Hippocampal formation (tissue), 2 donors: ENCODE measurements around the gene THOC6.
A peak's percentile ranks its signal among the peaks of the same experiment; 100 is the strongest.
"Not testable (repeated sequence)": the region's sequence is repeated elsewhere in the genome, so short reads cannot be mapped to it uniquely, and the experiment has no call there.

Experiments
- DNase-seq, 2 donors: peaks; one replicate each; lab custom pipeline; 2025; lab: John Stamatoyannopoulos, UW

The THOC6 gene

GRCh38 chr16:3054965-3055733 is 31.3 kb downstream of the THOC6 start:
- no peak for DNase-seq

- not testable (repeated sequence) for DNase-seq
Measured at GRCh38 chr16:3055734-3056115, 31.9 kb downstream of the THOC6 start.

- no peak for DNase-seq
Measured at GRCh38 chr16:3056336-3057180, 32.7 kb downstream of the THOC6 start.

GRCh38 chr16:3057181-3058138 is 33.6 kb downstream of the THOC6 start:
- DNase-seq, result no peak

GRCh38 chr16:3058139-3059030 is 34.5 kb downstream of the THOC6 start:
- DNase-seq, result no peak

GRCh38 chr16:3059041-3059722 is 35.3 kb downstream of the THOC6 start:
- DNase-seq, result peak; percentile 40 to 70

GRCh38 chr16:3059723-3060242 is 35.9 kb downstream of the THOC6 start:
- DNase-seq, result no peak

GRCh38 chr16:3060339-3061127 is 36.7 kb downstream of the THOC6 start:
- no peak for DNase-seq

- DNase-seq, result no peak
Measured at GRCh38 chr16:3062553-3062952, 38.7 kb downstream of the THOC6 start.

GRCh38 chr16:3063625-3064386 is 40.0 kb downstream of the THOC6 start:
- no peak for DNase-seq

- no peak for DNase-seq
Measured at GRCh38 chr16:3065069-3065741, 41.4 kb downstream of the THOC6 start, which contains the start of gene IL32. TSS of gene IL32 (plus strand) at chr16:3065640. CDS start at chr16:3065812, 172 bp downstream.

GRCh38 chr16:3065742-3066439 is 42.1 kb downstream of the THOC6 start:
- DNase-seq, result no peak

- no peak for DNase-seq
Measured at GRCh38 chr16:3066440-3066748, 42.6 kb downstream of the THOC6 start.

GRCh38 chr16:3068487-3068886 is 44.7 kb downstream of the THOC6 start:
- DNase-seq, result no peak

GRCh38 chr16:3069146-3069545 is 45.3 kb downstream of the THOC6 start:
- DNase-seq, result not testable (repeated sequence)

GRCh38 chr16:3070608-3071111 is 46.8 kb downstream of the THOC6 start:
- no peak for DNase-seq

GRCh38 chr16:3071655-3072054 is 47.8 kb downstream of the THOC6 start:
- no peak for DNase-seq
